Measurements from ENCODE around the gene EIF1AY. TPM values are rescaled to one million over a fixed set of nuclear protein-coding genes. Genes with fewer than 3 reads are reported as not detected.
"Not testable (repeated sequence)": the region's sequence is repeated elsewhere in the genome, so short reads cannot be mapped to it uniquely, and the experiment has no call there.

The EIF1AY gene
- total and polyA plus RNA-seq, 4 donors: 16.1 to 50.8 TPM; not detected in 2

- Histone ChIP-seq H3K27me3 (ENCODE audit: control insufficient read depth in 4 of 4, insufficient read depth in 4 of 4, low read length in 3 of 4) (no peaks in the 10 kb centered on the region), H3K4me1 (ENCODE audit: control insufficient read depth in 4 of 4, insufficient read depth in 4 of 4, low read length in 3 of 4) (no peaks in the 10 kb centered on the region), H3K9ac (ENCODE audit: low read depth in 1 of 2, low read length in 2 of 2) (no peak overlapping the region), H3K36me3 (ENCODE audit: control insufficient read depth in 4 of 4, insufficient read depth in 3 of 4, low read depth in 1 of 4, low read length in 3 of 4) (no peaks in the 10 kb centered on the region), H3K4me3 (ENCODE audit: low read depth in 1 of 3, low read length in 3 of 3) (no peak overlapping the region), H3K9me3 (ENCODE audit: control insufficient read depth in 4 of 4, low read length in 3 of 4) (no peaks in the 10 kb centered on the region), H3K27ac (ENCODE audit: low read depth in 1 of 2, low read length in 2 of 2) (no peak overlapping the region)
- WGBS: 98% methylated on average over 28 of the region's 28 CpGs
- no peak for TF ChIP-seq NR2F2 (IDR thresholded peaks at IDR 0.05)
- no peak for DNase-seq (ENCODE audit: low spot score)
These were observed 23.7 kb upstream of the EIF1AY start for GRCh38 chrY:20551840-20552239.

GRCh38 chrY:20552764-20553323 lies 22.7 kb upstream of the EIF1AY start:
- H3K4me3 ChIP-seq (ENCODE audit: low read depth in 1 of 3, low read length in 3 of 3); DNase-seq (ENCODE audit: low spot score); H3K36me3 ChIP-seq (ENCODE audit: control insufficient read depth in 4 of 4, insufficient read depth in 3 of 4, low read depth in 1 of 4, low read length in 3 of 4); H3K9ac ChIP-seq (ENCODE audit: low read depth in 1 of 2, low read length in 2 of 2); H3K9me3 ChIP-seq (ENCODE audit: control insufficient read depth in 4 of 4, low read length in 3 of 4); H3K27me3 ChIP-seq (ENCODE audit: control insufficient read depth in 4 of 4, insufficient read depth in 4 of 4, low read length in 3 of 4); H3K27ac ChIP-seq (ENCODE audit: low read depth in 1 of 2, low read length in 2 of 2); H3K4me1 ChIP-seq (ENCODE audit: control insufficient read depth in 4 of 4, insufficient read depth in 4 of 4, low read length in 3 of 4): not testable (repeated sequence)
- WGBS: 58% methylated on average over 9 of the region's 10 CpGs

- TF ChIP-seq SP1 (IDR thresholded peaks at IDR 0.05) (no peak), TAF1 (conservative IDR thresholded peaks at IDR 0.05) (no peak), HNF4G (IDR thresholded peaks at IDR 0.05) (no peak), REST (IDR thresholded peaks at IDR 0.05) (no peak), FOXA2 (IDR thresholded peaks at IDR 0.05) (no peak), YY1 (IDR thresholded peaks at IDR 0.05) (no peak), MAX (IDR thresholded peaks at IDR 0.05) (no peak), HNF4A (conservative IDR thresholded peaks at IDR 0.05) (no peak), CTCF (IDR thresholded peaks at IDR 0.05; ENCODE audit: low read depth, low read length, missing input control) (no peak)
- H3K27ac ChIP-seq (ENCODE audit: low read depth in 1 of 2, low read length in 2 of 2): no peak overlapping the region
- H3K36me3 ChIP-seq (ENCODE audit: control insufficient read depth in 4 of 4, insufficient read depth in 3 of 4, low read depth in 1 of 4, low read length in 3 of 4): no peaks in the 10 kb centered on the region
- H3K9me3 ChIP-seq (ENCODE audit: control insufficient read depth in 4 of 4, low read length in 3 of 4): no peaks in the 10 kb centered on the region
- 97% methylated on average over 2 of the region's 2 CpGs for WGBS
- H3K9ac ChIP-seq (ENCODE audit: low read depth in 1 of 2, low read length in 2 of 2): no peak overlapping the region
- DNase-seq (ENCODE audit: low spot score): no peak
- H3K4me1 ChIP-seq (ENCODE audit: control insufficient read depth in 4 of 4, insufficient read depth in 4 of 4, low read length in 3 of 4): peaks cover 0 to 1% (median 0%) of the 10 kb centered on the region in 4 donors
- H3K4me3 ChIP-seq (ENCODE audit: low read depth in 1 of 3, low read length in 3 of 3): no peak overlapping the region
- no peaks in the 10 kb centered on the region for H3K27me3 ChIP-seq (ENCODE audit: control insufficient read depth in 4 of 4, insufficient read depth in 4 of 4, low read length in 3 of 4)
These were observed 19.8 kb upstream of the EIF1AY start for GRCh38 chrY:20555820-20556219.
